NOMO-1 treated with dmso at 0.1 percent for 144 hours (cell line): ENCODE data around the gene IL6ST.
A peak's percentile ranks its signal among the peaks of the same experiment; 100 is the strongest.

ENCODE experiments used
- DNase-seq: peaks from one replicate; lab custom pipeline; 2025; ENCODE audit not compliant: unreplicated experiment; lab: John Stamatoyannopoulos, UW

IL6ST gene

DNA sequence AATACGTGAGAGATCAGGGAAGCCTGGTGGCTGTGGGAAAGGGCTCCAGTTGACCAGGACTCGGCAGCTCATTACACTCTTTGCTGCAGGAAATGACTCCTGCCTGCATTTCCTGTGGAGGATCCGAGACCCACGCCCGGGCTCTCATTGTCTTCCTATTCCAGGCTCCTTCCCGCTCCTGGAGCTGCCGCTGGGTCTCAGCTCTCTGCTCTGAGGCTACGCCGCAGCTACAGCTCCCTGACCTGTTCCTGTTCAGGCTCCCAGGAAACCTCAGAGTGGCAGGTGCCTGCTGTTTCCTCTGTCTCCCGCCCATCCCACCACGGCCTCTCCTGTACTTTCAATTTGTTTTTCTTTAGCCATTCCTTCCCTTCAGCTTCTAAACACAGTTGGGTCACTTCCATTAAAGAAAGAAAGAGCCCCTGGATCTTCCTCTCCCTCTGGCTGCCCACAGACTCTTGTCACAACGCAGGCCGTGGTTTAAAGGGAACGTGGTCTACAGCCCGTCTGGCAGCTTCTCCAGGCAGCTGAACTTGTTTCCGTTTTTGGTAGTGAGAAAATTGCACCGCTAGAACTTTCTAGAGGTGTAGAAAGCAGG, 71.5 kb downstream of the IL6ST start:
- no peak for DNase-seq

DNA sequence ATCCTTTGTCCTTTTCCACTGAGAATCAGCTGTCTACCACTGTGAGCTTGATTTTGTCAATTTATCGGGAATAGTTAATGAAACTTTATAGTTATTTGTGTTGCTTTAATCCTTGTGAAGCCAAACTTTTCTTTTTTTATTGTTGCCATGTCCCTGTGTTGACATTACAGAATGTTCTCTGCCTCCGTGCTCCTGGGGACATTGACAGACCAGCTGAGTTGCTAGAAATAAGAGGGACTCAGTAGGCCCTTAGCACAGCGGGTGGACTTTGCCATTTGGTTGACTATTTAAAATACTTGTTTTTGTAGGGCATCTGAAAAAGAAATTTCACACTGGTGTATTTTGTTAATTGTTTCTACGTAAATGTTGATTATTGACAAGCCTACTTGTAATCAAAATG, 73.1 kb downstream of the IL6ST start:
- DNase-seq: no peak

DNA sequence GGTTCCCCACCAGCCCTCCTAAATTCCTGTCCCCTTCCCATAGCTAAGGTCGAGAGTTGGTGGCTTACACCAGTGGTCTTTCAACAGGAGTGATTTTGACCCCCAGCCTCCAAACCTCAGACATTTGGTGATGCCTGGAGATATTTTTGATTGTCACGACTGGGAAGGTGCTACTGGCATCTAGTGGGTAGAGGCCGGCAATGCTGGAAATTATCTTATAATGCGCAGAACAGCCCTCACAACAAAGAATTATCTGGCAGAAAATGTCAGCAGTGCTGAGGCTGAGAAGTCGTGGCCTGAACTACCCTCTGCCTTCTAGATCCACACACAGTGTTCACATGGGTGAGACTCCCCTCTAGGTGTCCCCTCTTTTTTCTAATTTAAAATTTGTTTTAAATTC, 74.0 kb downstream of the IL6ST start:
- no peak for DNase-seq

DNA sequence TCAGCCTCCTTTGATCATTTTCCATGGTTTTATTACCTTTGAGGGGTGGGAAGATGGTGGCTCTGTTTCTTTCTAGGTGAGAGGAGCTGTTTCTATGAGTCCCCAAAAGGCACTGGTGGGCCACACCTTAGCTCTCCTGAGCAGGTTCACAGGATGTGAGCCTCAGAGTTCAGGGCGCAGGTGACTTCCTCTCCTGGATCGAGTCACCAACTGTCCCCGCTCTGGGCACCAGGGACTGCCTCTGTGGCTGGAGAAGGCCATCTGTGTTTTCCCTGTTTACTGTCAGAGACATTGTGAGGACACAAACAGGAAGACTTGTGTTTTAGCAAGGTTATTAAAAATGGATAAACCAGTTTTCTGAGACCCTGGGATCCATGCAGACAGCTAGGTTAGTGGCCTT, 75.1 kb downstream of the IL6ST start:
- DNase-seq: no peak

DNA sequence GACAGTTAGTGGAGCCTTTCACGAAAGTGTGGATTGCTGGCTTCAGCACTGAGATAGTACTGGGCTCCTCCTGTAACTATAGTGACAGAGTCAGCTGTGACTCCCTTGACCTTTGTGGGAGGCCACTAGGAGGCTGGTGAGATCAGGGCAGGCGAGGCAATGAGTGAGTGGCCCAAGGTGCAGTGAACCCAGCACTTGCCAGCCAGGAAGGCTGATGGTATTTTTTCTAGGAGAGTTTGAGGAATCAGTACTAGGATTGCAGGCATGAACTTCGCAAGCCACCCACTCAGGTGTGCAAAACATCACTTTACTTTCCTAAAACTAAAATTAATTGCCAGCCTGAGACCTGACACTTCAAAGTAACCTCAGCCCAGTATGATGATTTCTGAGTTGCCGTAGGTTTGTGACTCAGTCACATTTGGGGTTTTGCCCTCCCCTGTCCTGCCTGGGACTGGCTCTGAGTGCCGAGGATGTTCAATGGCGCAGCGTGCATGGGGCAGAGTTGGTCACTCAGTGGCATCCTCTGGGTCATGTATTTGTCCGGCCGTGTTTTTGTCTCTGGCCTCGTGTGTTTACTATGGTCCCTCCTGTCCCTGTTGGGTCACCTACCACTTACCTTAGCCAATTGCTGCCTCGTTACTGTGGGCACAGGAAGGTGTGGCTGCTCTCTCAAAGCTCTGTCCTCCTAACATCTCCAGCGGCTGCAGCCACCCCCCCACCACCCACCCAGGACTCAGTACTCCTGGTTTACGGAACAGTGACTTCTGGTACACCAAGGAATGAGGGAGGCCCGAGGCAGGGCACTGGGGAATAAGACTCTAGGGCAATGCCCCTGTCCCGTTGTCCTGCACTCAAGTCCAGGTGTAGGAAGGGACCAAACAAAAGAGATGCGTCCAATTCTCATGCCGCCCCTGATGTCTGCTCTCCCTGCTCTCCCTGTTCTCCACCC, 76.4 kb downstream of the IL6ST start:
- no peak for DNase-seq

DNA sequence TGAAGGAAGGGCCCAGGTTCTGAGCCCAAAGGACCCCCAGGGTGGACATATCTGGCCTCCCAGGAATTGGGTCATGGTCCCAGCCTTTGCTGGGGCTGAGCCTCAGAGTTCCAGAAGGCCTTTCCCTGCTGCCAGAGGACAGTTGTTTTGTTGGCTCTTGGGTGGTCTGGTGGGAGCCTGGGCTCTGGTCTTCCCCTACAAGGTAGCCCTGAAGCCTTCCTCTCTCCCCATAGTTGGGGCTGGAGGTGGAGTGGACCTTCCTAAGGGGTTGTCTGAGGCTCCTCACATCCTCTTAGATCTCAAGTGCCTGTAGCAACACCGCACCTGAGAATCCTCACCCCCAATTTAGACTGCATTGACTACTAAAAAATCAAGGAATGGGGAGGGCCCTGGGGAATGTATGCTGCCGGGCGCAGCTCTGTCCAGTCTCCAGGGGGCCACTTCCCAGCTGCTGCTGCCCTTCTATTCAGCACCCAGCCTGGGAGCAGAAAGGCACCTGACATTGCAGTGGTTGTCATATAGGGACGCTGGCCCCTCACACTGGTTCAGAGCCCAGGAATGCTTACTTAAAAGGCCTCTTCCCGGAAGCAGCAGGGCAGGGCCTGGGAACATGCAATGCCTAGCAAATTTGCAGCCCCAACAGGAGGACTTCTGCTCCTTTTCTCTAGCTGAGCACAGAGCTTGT, 77.2 kb downstream of the IL6ST start:
- DNase-seq: no peak

DNA sequence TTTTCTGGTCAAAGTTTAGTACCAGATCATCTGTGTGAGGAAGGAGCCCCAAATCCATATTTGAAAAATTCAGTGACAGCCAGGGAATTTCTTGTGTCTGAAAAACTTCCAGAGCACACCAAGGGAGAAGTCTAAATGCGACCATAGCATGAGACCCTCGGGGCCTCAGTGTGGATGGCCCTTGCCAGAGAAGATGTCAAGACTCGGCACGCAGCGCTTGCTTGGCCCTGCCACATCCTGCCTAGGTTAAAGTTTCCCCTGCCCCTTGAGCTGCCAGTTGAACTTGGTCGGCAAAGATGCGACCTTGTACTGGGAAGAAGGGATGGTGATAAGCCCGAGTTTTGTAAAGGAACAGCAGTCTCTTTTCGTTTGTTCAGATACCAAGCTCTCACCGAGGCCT, 77.8 kb downstream of the IL6ST start:
- DNase-seq: no peak

DNA sequence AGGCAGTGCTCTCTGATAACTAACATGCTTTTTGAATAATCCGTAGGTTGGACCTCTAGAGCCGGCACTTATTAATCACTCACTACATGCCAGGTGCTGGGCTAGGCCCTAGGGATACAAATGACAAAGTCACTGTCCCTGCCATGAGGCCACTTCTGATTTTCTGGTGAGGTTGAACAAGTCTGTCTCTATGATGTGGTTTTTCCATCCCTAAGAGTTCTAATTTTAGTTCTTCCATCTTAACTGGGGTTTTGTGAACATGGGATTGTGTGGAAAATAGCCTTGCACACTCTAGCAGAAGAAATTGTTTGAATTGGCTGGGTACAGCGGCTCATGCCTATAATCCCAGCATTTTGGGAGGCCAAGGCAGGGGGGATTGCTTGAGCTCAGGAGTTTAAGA, 79.0 kb downstream of the IL6ST start:
- DNase-seq: no peak

DNA sequence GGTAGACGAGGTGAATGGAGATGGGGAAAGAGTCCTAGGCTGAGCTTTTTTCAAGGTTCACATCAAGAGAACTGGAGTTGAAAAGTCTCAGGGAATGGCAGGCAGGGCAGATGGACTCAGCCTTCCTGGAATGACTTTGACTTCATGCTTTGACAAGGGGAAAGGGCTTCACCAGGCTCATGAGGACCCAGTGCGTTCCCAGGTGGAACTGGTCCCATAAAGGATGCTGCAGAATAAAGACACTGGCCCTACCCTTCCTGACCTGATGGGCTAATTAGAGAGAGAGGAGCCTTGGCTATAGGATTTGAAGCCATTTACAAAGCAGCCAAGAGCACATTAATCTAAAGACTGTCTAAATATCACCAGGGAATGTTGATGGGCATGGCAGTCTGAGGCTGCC, 79.8 kb downstream of the IL6ST start:
- no peak for DNase-seq

DNA sequence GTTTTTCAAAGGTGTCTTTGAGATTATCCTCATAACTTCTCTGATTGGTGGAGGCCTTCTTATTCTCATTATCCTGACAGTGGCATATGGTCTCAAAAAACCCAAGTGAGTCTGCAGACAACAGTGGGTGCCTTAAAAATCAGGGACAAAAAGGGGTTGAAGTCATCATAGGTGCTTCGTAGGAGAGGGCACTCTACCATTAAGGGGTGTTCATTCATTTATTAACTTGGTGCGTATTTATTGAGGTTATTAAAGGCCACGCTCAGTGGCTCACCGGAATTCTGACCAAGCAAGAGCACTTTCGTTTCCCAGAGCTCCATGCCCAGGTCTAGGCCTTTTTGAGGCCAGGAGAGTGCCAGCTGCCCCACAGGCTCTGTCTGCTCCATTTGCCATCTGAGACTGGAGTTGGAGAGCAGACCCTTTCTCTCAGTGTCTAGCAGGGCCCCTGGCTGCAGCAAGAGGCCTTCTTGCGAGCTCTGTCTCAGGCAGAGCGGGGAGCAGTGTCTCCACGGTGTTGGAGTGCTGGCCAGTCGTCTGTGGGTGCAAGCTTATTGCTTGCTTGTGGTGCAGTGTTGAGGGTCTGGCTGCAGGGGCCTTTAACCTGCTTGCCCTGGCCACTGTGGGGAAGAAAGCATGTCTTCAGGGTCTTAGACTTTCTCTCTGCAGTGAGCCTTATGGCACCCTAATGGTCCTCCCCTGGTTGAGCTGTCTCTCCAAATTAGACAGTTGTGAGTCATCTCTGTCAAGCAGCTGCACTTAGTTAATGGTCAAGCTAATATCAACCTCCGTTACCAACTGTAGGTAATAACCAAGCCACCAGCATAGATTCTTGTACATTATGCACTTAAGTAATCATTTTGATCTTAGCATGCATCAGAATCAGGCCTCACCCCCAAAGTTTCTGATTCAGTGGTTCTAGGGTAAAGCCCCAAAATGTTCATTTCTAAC, 81.0 kb downstream of the IL6ST start:
- no peak for DNase-seq

DNA sequence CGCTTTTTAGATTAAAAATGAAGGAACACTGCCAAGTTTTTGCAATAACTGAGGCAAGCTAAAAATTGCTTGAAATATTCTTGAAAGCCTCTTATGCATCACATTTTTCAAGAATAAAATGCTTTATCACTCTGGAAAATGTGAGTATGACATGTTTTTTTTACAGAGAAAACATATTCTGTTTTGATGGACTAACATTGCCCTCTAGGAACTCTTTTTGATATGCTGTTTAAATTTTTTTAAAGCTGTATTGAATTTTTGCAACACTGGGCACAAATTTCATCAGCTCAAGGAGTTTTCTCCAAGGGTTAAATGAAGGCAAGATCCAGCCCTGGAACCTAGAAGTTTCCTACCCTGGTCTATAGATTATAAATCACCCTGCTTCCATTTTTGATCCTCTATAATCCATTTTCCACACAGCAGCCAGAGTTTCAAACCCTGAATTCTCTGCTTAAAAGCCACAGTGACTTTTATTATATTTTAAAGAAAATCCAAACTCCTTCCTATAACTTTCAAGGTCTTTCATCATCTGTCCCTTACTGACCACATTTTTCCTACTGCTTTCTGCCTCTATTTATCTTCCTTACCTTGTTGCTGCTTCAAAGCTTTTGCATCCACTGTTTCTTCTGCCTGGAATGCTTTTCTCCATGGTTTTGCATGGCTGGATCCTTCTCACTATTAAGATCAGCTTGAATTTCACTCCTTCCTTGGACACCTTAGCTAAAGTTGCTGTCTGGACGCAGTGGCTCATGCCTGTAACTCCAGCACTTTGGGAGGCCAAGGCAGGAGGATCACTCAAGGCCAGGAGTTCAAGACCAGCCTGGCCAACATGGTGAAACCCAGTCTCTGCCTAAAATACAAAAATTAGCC, 82.7 kb downstream of the IL6ST start:
- DNase-seq: no peak

DNA sequence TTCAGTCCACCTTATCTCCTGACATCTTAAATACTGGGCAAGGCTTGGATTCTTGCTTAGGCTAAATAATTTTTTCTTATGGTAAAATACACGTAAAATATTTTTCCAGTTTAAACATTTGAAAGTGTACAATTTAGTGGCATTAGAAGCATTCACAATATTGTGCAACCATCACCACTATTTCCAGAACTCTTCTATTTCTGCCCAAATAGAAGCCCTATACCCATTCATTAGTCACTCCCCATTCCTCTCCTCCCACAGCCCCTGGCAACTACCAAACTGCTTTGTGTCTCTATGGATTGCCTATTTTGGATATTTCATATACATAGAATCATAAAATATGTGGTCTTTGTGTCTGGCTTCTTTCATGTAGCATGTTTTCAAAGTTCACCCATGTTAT, 86.0 kb downstream of the IL6ST start:
- no peak for DNase-seq

DNA sequence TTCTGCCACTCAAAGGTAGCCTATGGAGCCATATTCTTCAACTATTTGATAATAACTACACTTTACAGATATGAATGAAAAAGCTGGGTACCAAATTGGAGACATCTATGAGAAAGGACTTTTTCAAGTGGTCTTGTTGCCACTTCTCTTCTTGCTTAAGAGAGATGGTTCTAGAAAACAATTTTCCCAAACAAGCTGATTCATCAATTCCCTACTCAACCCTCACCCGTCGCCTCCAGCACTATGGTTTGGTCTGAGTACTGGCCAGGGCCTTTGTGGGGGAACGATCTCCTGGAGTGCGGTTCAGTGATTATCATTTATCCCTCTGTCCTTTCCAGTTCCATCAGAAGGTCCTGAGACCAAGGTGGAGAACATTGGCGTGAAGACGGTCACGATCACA, 86.8 kb downstream of the IL6ST start:
- no peak for DNase-seq

DNA sequence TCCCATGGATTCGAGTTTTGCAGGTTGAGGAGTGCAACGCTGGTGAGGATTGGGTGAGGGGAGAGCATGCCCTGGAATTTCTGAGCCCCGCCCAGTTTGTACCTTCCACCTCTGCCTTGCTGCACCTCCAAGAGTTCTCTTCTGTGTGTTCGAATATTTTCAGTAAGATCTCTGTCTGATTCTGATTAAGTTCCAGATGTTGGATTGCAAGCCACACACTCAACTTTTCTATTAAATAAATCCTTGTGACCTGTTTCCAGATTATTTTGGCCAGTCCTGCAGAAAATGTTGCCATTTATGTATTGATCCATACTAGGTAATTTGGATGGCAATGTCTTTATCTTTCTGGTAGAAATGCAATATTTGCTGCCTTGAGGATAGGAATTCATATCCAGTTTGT, 89.5 kb downstream of the IL6ST start:
- no peak for DNase-seq

DNA sequence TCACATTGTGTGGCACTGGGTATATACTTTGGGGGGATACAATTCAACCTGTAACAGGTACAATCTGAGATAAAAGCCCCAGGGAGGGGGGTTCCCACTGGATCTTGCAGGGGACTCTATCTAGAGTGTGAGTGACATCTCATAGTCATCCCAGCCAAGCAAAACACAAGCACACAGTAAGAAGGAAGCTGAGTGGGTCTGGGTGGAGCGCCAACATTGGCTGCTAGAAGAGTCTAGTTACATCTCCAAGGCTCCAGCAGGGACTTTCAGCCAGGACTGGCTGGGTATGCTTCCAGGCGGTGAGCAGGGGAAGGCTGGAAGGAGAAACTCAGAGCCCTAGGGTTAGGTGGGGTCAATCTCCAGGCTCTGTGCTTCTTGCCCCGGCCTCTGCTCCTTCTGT, 90.6 kb downstream of the IL6ST start:
- DNase-seq: no peak

DNA sequence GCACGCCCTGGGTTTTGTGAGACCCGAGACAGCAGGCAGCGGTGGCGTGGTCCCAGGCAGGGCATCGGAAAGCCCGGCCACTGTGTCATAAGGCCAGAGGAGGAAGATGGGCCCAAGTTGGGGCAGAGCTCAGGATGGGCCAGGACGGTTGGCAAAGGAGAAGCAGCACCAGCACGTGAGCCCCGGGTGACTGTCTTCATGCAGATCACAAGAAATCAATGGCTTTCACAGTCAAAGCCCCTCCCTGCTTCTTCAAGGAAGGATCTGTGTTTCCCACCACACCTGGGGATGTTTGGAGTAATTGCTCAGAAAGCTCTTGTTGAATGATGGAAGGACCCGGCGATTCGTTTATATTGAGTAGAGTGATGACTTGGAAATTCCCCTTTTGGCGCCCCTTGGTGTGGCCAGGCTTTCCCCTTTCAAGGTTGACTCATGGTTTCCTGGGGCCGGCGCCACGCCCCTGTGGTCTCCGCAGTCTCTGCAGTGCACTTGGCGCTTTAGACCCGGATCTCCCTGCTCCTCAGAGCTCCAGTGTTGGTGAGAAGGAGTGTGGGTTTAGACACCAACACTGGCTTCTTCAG, 91.6 kb downstream of the IL6ST start:
- peak; percentile 79 for DNase-seq

DNA sequence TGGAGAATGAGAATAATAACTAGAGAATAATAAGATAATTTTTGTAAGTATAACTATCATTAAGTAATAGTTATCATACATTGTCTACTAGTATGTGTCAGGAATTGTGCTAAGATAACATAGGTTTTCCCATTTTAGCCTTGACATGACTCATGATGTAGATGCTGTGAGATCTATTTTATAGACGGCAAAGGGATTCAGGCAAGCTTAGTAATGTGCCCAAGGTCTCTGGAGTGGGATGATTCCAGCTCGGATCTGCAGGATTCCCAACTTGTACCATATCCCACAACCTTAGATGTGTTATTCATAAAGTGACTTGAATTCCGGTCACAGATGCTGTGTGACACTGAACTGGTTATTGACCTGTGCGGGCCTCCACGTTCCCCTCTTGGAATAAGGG, 92.1 kb downstream of the IL6ST start:
- DNase-seq: no peak

DNA sequence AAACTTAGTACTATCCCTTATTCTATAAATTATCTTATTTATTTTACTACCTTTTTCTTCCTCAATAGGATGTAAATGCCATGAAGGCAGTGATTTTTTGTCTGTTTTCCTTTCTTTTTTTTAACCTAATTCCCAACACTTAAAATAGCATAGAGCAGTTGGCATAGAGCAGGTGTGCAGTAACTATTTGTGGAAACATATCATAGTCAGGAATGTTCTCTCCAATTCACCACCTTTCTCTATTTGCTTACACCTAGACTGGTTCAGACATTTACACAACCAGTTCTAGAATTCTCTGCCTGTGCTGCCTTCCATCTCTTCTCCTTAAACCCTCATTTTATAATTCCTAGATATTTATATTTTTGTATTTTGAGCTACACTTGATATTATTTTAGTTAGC, 94.0 kb downstream of the IL6ST start:
- no peak for DNase-seq

DNA sequence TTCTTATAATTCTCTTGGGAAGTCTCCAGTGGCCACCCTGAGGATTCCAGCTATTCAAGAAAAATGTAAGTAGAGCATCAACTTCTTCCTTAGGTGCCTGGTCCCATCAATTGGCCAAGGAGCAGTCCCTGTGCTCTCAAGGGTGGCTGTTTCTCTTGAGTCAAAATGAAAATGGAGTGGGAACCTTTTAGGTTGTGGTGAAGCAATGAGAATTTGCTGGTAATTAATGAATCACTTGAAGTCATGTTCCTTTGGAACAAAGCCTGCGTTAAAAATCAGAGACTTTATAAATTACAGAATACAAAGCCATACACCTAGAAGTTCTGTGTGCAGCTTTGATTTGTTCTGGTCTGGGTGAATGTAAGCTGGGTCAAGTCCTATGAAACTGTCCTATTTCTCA, 94.7 kb downstream of the IL6ST start:
- no peak for DNase-seq

DNA sequence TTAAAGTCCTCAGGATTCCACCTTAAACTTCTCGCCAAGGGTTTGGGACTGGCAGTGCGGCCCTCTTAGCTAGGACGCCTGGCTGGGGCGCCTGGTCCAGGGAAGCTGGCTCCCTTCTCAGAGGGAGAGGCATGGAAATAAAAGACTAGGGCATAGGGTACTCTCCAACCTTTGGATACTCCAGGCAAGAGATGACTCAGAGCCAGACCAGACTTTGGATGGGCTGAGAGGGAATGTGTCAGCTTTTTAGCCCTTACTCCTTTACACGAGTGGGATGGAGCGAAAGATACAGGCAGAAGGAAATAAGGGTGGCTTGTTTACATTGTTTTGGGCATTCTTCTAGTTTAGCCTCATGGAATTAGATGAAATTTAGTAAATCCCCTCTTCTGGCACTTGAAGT, 95.4 kb downstream of the IL6ST start:
- DNase-seq: no peak
